Neural cell (in vitro differentiated cells): ENCODE results near the gene IQCH. TPM values are rescaled to one million over a fixed set of nuclear protein-coding genes. Genes with fewer than 3 reads are reported as not detected.

ENCODE experiments used
- H2AFZ ChIP-seq: fragments of 200-600, 300-800 bp; sonication (generic), shearing (Covaris generic); 2 replicates; pipeline ENCODE4 v1.6.0; 2014; ENCODE audit warnings: low read depth, mild to moderate bottlenecking, antibody characterized with exemption, low read length, moderate library complexity
- H3F3A ChIP-seq: fragments of 200-600 bp; shearing (Covaris generic); 2 replicates; pipeline ENCODE4 v1.6.1; 2016; ENCODE audit warnings: mild to moderate bottlenecking, moderate library complexity, mixed read lengths, antibody characterized with exemption, low read length; ENCODE audit not compliant: insufficient read depth, poor library complexity, severe bottlenecking
- H3K27ac ChIP-seq: fragments of 200-600, 300-800 bp; sonication (generic), shearing (Covaris generic); 2 replicates; pipeline ENCODE4 v1.5.1; 2014; ENCODE audit warnings: mild to moderate bottlenecking, low read length, moderate library complexity
- H3K27me3 ChIP-seq: fragments of 300-800, 200-600 bp; sonication (generic), shearing (Covaris generic); 2 replicates; pipeline ENCODE4 v1.6.0; 2014; ENCODE audit warnings: mild to moderate bottlenecking, low read depth, low read length, moderate library complexity; ENCODE audit not compliant: insufficient read depth
- H3K36me3 ChIP-seq: fragments of 300-800, 200-600 bp; sonication (generic), shearing (Covaris generic); 2 replicates; pipeline ENCODE4 v1.5.1; 2014; ENCODE audit warnings: mild to moderate bottlenecking, antibody characterized with exemption, low read length, moderate library complexity; ENCODE audit not compliant: insufficient read depth
- H3K4me2 ChIP-seq: fragments of 300-800, 200-600 bp; sonication (generic), shearing (Covaris generic); 2 replicates; pipeline ENCODE4 v1.6.0; 2014; ENCODE audit warnings: mild to moderate bottlenecking, low read length
- H3K4me3 ChIP-seq: fragments of 300-800, 200-600 bp; sonication (generic), shearing (Covaris generic); 2 replicates; pipeline ENCODE4 v1.5.1; 2014; ENCODE audit warnings: mild to moderate bottlenecking, low read length, moderate library complexity
- H3K79me2 ChIP-seq: fragments of 200-600 bp; shearing (Covaris generic); replicated peaks from 2 replicates; pipeline ENCODE4 v1.6.0; 2014; ENCODE audit warnings: mild to moderate bottlenecking, low read length, moderate library complexity; ENCODE audit not compliant: insufficient read depth
- H3K9ac ChIP-seq: fragments of 300-800, 200-600 bp; sonication (generic), shearing (Covaris generic); 2 replicates; pipeline ENCODE4 v1.6.1; 2016; ENCODE audit warnings: mild to moderate bottlenecking, low read length, mixed read lengths
- H3K9me2 ChIP-seq: fragments of 200-600 bp; shearing (Covaris generic); 2 replicates; pipeline ENCODE4 v1.6.1; 2016; ENCODE audit warnings: mild to moderate bottlenecking, low read length, mixed read lengths; ENCODE audit not compliant: insufficient read depth
- H3K9me3 ChIP-seq: fragments of 200-600, 300-800 bp; sonication (generic), shearing (Covaris generic); 2 replicates; pipeline ENCODE4 v1.6.1; 2016; ENCODE audit warnings: mild to moderate bottlenecking, mixed run types, low read length, moderate library complexity, mixed read lengths
- H4K20me1 ChIP-seq: fragments of 200-600 bp; shearing (Covaris generic); 2 replicates; pipeline ENCODE4 v1.6.1; 2016; ENCODE audit warnings: mild to moderate bottlenecking, mixed run types; ENCODE audit not compliant: insufficient read depth
- EP300 ChIP-seq: fragments of 450-650 bp; conservative IDR thresholded peaks from 2 replicates; pipeline ENCODE4 v1.6.1; 2014; ENCODE audit warnings: antibody characterized with exemption, mild to moderate bottlenecking, moderate library complexity; ENCODE audit not compliant: poor library complexity, severe bottlenecking
- EZH2 ChIP-seq: fragments of 200-600, 300-800 bp; shearing (Covaris generic), sonication (generic); IDR thresholded peaks from 2 replicates; pipeline ENCODE4 v1.6.1; 2014; ENCODE audit warnings: antibody characterized with exemption, low read length, borderline replicate concordance, mild to moderate bottlenecking; ENCODE audit not compliant: insufficient read depth, poor library complexity, severe bottlenecking
- MXI1 ChIP-seq: fragments of 450-650 bp; conservative IDR thresholded peaks from 2 replicates; pipeline ENCODE4 v1.6.1; 2014; ENCODE audit warnings: antibody characterized with exemption, mild to moderate bottlenecking; ENCODE audit not compliant: poor library complexity, severe bottlenecking
- POLR2AphosphoS5 ChIP-seq: IDR thresholded peaks from 2 replicates; pipeline ENCODE4 v1.6.1; 2012
- RAD21 ChIP-seq: fragments of 450-650 bp; conservative IDR thresholded peaks from 2 replicates; pipeline ENCODE4 v1.6.1; 2014; ENCODE audit warnings: antibody characterized with exemption, mild to moderate bottlenecking, moderate library complexity
- SMC3 ChIP-seq: fragments of 450-650 bp; conservative IDR thresholded peaks from 2 replicates; pipeline ENCODE4 v1.6.1; 2014; ENCODE audit warnings: antibody characterized with exemption, mild to moderate bottlenecking, moderate library complexity; ENCODE audit not compliant: poor library complexity
- TAF1 ChIP-seq: IDR thresholded peaks from 2 replicates; pipeline ENCODE4 v1.6.1; 2012; ENCODE audit warnings: low read depth
- polyA plus RNA-seq: library from polyadenylated mRNA; depleted of rRNA; stranded (reverse); fragments of >200 nt; gene quantifications from 2 replicates; pipeline ENCODE4 v1.2.3, GENCODE V29; 2014
- TF ChIP-seq, protein P1 (sequence below): IDR thresholded peaks from 2 replicates; pipeline ENCODE4 v1.6.1; 2012; ENCODE audit warnings: borderline replicate concordance
- TF ChIP-seq, protein P2 (sequence below): fragments of 450-650 bp; IDR thresholded peaks from 2 replicates; pipeline ENCODE4 v1.5.1; 2014; ENCODE audit warnings: antibody characterized with exemption, mild to moderate bottlenecking, moderate library complexity; ENCODE audit not compliant: poor library complexity, severe bottlenecking

Gene IQCH
- polyA plus RNA-seq, 1 donor from 2014 or later, result 2.8 TPM

- Histone ChIP-seq H3K36me3 (no peaks in the 10 kb centered on the region), H3K9me2 (no peaks in the 10 kb centered on the region), H3K4me3 (no peak overlapping the region), H3K27me3 (peaks cover 17% of the 10 kb centered on the region), H3K9me3 (no peaks in the 10 kb centered on the region), H3F3A (no peaks in the 10 kb centered on the region), H4K20me1 (no peaks in the 10 kb centered on the region), H3K9ac (no peak overlapping the region), H3K79me2 (no peaks in the 10 kb centered on the region), H3K4me2 (no peak overlapping the region), H3K27ac (no peak overlapping the region), H2AFZ (no peak overlapping the region)
- no peak for TF ChIP-seq POLR2AphosphoS5
- no peak for TF ChIP-seq EP300
- no peak for TF ChIP-seq RAD21
- no peak for TF ChIP-seq SMC3
- TF ChIP-seq, protein P1, sequence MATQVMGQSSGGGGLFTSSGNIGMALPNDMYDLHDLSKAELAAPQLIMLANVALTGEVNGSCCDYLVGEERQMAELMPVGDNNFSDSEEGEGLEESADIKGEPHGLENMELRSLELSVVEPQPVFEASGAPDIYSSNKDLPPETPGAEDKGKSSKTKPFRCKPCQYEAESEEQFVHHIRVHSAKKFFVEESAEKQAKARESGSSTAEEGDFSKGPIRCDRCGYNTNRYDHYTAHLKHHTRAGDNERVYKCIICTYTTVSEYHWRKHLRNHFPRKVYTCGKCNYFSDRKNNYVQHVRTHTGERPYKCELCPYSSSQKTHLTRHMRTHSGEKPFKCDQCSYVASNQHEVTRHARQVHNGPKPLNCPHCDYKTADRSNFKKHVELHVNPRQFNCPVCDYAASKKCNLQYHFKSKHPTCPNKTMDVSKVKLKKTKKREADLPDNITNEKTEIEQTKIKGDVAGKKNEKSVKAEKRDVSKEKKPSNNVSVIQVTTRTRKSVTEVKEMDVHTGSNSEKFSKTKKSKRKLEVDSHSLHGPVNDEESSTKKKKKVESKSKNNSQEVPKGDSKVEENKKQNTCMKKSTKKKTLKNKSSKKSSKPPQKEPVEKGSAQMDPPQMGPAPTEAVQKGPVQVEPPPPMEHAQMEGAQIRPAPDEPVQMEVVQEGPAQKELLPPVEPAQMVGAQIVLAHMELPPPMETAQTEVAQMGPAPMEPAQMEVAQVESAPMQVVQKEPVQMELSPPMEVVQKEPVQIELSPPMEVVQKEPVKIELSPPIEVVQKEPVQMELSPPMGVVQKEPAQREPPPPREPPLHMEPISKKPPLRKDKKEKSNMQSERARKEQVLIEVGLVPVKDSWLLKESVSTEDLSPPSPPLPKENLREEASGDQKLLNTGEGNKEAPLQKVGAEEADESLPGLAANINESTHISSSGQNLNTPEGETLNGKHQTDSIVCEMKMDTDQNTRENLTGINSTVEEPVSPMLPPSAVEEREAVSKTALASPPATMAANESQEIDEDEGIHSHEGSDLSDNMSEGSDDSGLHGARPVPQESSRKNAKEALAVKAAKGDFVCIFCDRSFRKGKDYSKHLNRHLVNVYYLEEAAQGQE, result no peak
- TF ChIP-seq, protein P2, sequence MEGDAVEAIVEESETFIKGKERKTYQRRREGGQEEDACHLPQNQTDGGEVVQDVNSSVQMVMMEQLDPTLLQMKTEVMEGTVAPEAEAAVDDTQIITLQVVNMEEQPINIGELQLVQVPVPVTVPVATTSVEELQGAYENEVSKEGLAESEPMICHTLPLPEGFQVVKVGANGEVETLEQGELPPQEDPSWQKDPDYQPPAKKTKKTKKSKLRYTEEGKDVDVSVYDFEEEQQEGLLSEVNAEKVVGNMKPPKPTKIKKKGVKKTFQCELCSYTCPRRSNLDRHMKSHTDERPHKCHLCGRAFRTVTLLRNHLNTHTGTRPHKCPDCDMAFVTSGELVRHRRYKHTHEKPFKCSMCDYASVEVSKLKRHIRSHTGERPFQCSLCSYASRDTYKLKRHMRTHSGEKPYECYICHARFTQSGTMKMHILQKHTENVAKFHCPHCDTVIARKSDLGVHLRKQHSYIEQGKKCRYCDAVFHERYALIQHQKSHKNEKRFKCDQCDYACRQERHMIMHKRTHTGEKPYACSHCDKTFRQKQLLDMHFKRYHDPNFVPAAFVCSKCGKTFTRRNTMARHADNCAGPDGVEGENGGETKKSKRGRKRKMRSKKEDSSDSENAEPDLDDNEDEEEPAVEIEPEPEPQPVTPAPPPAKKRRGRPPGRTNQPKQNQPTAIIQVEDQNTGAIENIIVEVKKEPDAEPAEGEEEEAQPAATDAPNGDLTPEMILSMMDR, result no peak
- no peak for TF ChIP-seq MXI1
- TF ChIP-seq TAF1, result no peak
- no peak for TF ChIP-seq EZH2
Measured at GRCh38 chr15:67501836-67502461, 247.4 kb downstream of the IQCH start.

DNA sequence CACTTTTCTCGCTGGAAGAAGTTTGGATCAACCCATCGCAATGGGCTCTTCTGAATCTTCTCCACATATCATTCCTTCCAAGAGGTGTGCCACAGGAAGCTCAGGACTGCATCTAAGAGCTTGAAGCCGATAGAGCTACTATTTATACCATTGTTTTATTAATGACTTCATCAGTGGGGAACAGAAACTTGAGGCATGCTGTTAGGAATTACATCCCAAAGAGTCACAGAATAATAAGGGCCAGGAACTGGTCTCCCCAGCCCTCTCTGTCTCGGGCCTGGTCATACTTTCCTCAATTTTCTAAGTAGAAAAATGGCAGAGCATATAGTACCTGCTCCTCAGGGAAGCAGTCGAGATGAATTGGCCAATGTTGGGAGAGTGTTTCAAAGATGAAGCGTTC, 249.5 kb downstream of the IQCH start:
- H3K9ac ChIP-seq, result no peak overlapping the region
- no peaks in the 10 kb centered on the region for H3F3A ChIP-seq
- H3K79me2 ChIP-seq, result no peaks in the 10 kb centered on the region
- TF ChIP-seq EP300, result no peak
- no peak for TF ChIP-seq MXI1
- TF ChIP-seq, protein P2, result no peak
- no peak for TF ChIP-seq SMC3
- no peak for TF ChIP-seq RAD21
- TF ChIP-seq, protein P1, result no peak
- no peak for TF ChIP-seq POLR2AphosphoS5
- no peak for TF ChIP-seq EZH2
- H3K9me2 ChIP-seq, result no peaks in the 10 kb centered on the region
- H3K36me3 ChIP-seq, result no peaks in the 10 kb centered on the region
- no peaks in the 10 kb centered on the region for H3K9me3 ChIP-seq
- peaks cover 17% of the 10 kb centered on the region for H3K27me3 ChIP-seq
- H2AFZ ChIP-seq, result no peak overlapping the region
- no peak overlapping the region for H3K4me2 ChIP-seq
- H3K4me3 ChIP-seq, result no peak overlapping the region
- H3K27ac ChIP-seq, result no peak overlapping the region
- no peaks in the 10 kb centered on the region for H4K20me1 ChIP-seq
